MM.1S (cell line): ENCODE data around the gene MGAT1.

Source experiments
- DNase-seq: peaks from one replicate; pipeline ENCODE4 v3.0.0-alpha.2; 2015
- H2AFZ ChIP-seq: fragments of 300-600 bp; sonication (generic); 2 replicates; pipeline ENCODE4 v1.6.0; 2016; ENCODE audit warnings: antibody characterized with exemption, low read length
- H3F3A ChIP-seq: fragments of 300-600 bp; sonication (generic); 2 replicates; pipeline ENCODE4 v1.6.1; 2016; ENCODE audit warnings: mild to moderate bottlenecking, antibody characterized with exemption, low read length, moderate library complexity, mixed read lengths; ENCODE audit not compliant: insufficient read depth
- H3K27ac ChIP-seq: fragments of 300-600 bp; sonication (generic); 2 replicates; pipeline ENCODE4 v1.5.1; 2016; ENCODE audit warnings: mild to moderate bottlenecking, low read length
- H3K27me3 ChIP-seq: fragments of 300-600 bp; sonication (generic); replicated peaks from 2 replicates; pipeline ENCODE4 v1.6.0; 2016; ENCODE audit warnings: low read length; ENCODE audit not compliant: insufficient read depth
- H3K36me3 ChIP-seq: fragments of 300-600 bp; sonication (generic); replicated peaks from 2 replicates; pipeline ENCODE4 v1.6.1; 2016; ENCODE audit warnings: mild to moderate bottlenecking, low read length, mixed read lengths; ENCODE audit not compliant: insufficient read depth
- H3K4me1 ChIP-seq: fragments of 300-600 bp; sonication (generic); 2 replicates; pipeline ENCODE4 v1.6.1; 2016; ENCODE audit warnings: low read length, mixed read lengths
- H3K4me2 ChIP-seq: fragments of 300-600 bp; sonication (generic); 2 replicates; pipeline ENCODE4 v1.6.0; 2016; ENCODE audit warnings: low read depth, low read length
- H3K4me3 ChIP-seq: fragments of 300-600 bp; sonication (generic); 2 replicates; pipeline ENCODE4 v1.5.1; 2016; ENCODE audit warnings: low read length, mixed read lengths
- H3K79me2 ChIP-seq: fragments of 300-600 bp; sonication (generic); 2 replicates; pipeline ENCODE4 v1.6.1; 2016; ENCODE audit warnings: mixed run types, low read length, mixed read lengths
- H3K9ac ChIP-seq: fragments of 300-600 bp; sonication (generic); 2 replicates; pipeline ENCODE4 v1.6.1; 2016; ENCODE audit warnings: low read length, mixed read lengths
- H3K9me2 ChIP-seq: fragments of 300-600 bp; sonication (generic); replicated peaks from 2 replicates; pipeline ENCODE4 v1.6.1; 2016; ENCODE audit warnings: mild to moderate bottlenecking, low read length, mixed read lengths; ENCODE audit not compliant: insufficient read depth
- H3K9me3 ChIP-seq: fragments of 300-600 bp; sonication (generic); replicated peaks from 2 replicates; pipeline ENCODE4 v1.6.1; 2016; ENCODE audit warnings: mild to moderate bottlenecking, low read length, mixed read lengths; ENCODE audit not compliant: insufficient read depth
- H4K20me1 ChIP-seq: fragments of 300-600 bp; sonication (generic); 2 replicates; pipeline ENCODE4 v1.6.1; 2016; ENCODE audit warnings: mild to moderate bottlenecking, low read length, moderate library complexity, mixed read lengths; ENCODE audit not compliant: insufficient read depth
- EZH2 ChIP-seq: fragments of 300-600 bp; sonication (generic); optimal IDR thresholded peaks from 2 replicates; pipeline ENCODE3; 2017; ENCODE audit warnings: low read depth, mild to moderate bottlenecking, antibody characterized with exemption, low read length, mixed read lengths
- EZH2phosphoT487 ChIP-seq: fragments of 300-600 bp; sonication (generic); IDR thresholded peaks from 2 replicates; pipeline ENCODE4 v1.6.1; 2018; ENCODE audit warnings: antibody characterized with exemption, low read length
- TF ChIP-seq, protein P1 (sequence below): fragments of 300-600 bp; sonication (generic); IDR thresholded peaks from 2 replicates; pipeline ENCODE4 v1.5.1; 2016; ENCODE audit warnings: antibody characterized with exemption, low read length, mixed read lengths

The MGAT1 gene

GRCh38 chr5:180798193-180798592 lies 4.4 kb downstream of the MGAT1 start:
- peak overlapping the region; percentile 87; the same call in 1 of the 2 replicates for H3K4me2 ChIP-seq
- H3K4me1 ChIP-seq, result peaks cover 41% of the 10 kb centered on the region
- no peak overlapping the region for H3K27ac ChIP-seq
- H3K27me3 ChIP-seq, result no peaks in the 10 kb centered on the region
- no peak overlapping the region for H3K9ac ChIP-seq
- H3K36me3 ChIP-seq, result 0 out of 2 replicates have a peak, but pooled peaks cover 6% of the 10 kb centered on the region
- H4K20me1 ChIP-seq, result peaks cover 78% of the 10 kb centered on the region
- no peaks in the 10 kb centered on the region for H3K9me2 ChIP-seq
- no peaks in the 10 kb centered on the region for H3K9me3 ChIP-seq
- no peak overlapping the region for H2AFZ ChIP-seq
- TF ChIP-seq EZH2, result no peak
- no peak for TF ChIP-seq EZH2phosphoT487
- TF ChIP-seq, protein P1, sequence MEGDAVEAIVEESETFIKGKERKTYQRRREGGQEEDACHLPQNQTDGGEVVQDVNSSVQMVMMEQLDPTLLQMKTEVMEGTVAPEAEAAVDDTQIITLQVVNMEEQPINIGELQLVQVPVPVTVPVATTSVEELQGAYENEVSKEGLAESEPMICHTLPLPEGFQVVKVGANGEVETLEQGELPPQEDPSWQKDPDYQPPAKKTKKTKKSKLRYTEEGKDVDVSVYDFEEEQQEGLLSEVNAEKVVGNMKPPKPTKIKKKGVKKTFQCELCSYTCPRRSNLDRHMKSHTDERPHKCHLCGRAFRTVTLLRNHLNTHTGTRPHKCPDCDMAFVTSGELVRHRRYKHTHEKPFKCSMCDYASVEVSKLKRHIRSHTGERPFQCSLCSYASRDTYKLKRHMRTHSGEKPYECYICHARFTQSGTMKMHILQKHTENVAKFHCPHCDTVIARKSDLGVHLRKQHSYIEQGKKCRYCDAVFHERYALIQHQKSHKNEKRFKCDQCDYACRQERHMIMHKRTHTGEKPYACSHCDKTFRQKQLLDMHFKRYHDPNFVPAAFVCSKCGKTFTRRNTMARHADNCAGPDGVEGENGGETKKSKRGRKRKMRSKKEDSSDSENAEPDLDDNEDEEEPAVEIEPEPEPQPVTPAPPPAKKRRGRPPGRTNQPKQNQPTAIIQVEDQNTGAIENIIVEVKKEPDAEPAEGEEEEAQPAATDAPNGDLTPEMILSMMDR, result no peak
- H3K4me3 ChIP-seq, result no peak overlapping the region
- H3K79me2 ChIP-seq, result peaks cover 98% of the 10 kb centered on the region
- H3F3A ChIP-seq, result peaks cover 4% of the 10 kb centered on the region
- DNase-seq, result no peak

GRCh38 chr5:180797256-180798192 lies 5.1 kb downstream of the MGAT1 start:
- peaks cover 99% of the 10 kb centered on the region for H3K79me2 ChIP-seq
- peaks cover 41% of the 10 kb centered on the region for H3K4me1 ChIP-seq
- H4K20me1 ChIP-seq, result peaks cover 84% of the 10 kb centered on the region
- H3K36me3 ChIP-seq, result 0 out of 2 replicates have a peak, but pooled peaks cover 6% of the 10 kb centered on the region
- no peaks in the 10 kb centered on the region for H3K9me3 ChIP-seq
- H3K4me3 ChIP-seq, result no peak overlapping the region
- no peaks in the 10 kb centered on the region for H3K9me2 ChIP-seq
- TF ChIP-seq, protein P1, result no peak
- TF ChIP-seq EZH2phosphoT487, result no peak
- TF ChIP-seq EZH2, result no peak
- H3K4me2 ChIP-seq, result 0 out of 2 replicates have a peak overlapping the region, but pooled peaks have one; percentile 87
- no peak overlapping the region for H3K9ac ChIP-seq
- DNase-seq, result no peak
- H2AFZ ChIP-seq, result no peak overlapping the region
- no peak overlapping the region for H3K27ac ChIP-seq
- H3K27me3 ChIP-seq, result no peaks in the 10 kb centered on the region
- no peaks in the 10 kb centered on the region; the same call in 1 of the 2 replicates for H3F3A ChIP-seq

DNA sequence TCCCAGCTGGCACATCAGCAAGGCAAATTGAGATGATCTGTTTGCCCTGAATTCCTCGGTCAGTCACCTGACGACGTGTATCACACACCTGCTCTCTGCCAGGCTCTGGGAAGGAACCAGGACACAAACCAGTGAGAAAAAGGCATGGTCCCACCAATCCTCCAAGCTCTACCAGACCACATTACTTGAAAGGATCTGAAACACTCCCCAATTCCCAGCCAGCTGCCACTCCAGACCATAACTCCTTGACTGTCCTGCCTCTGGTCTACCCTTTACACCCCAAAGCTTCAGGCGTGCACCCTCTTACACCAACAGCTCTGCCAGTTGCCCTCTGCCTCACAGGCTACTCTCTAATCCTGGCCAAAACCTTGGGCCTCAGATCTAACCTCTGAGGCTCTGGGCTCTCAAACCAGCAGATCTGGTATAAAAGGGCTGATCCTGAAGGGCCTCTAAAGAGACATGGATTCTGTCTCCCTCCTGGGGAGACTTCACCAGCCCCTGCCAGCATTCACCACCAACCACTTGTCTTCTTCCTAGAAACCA lies 6.8 kb downstream of the MGAT1 start:
- Histone ChIP-seq H3F3A (no peaks in the 10 kb centered on the region; the same call in 1 of the 2 replicates), H2AFZ (no peak overlapping the region), H3K79me2 (peaks cover 99% of the 10 kb centered on the region), H3K9me3 (no peaks in the 10 kb centered on the region), H3K9ac (no peak overlapping the region), H3K9me2 (no peaks in the 10 kb centered on the region), H3K36me3 (peaks cover 18% of the 10 kb centered on the region), H3K27ac (no peak overlapping the region), H3K4me3 (no peak overlapping the region), H3K4me2 (no peak overlapping the region), H4K20me1 (peaks cover 88% of the 10 kb centered on the region), H3K4me1 (peaks cover 32% of the 10 kb centered on the region), H3K27me3 (no peaks in the 10 kb centered on the region)
- no peak for DNase-seq
- TF ChIP-seq EZH2phosphoT487 (no peak), EZH2 (no peak)
- TF ChIP-seq, protein P1, result no peak
